SK-N-SH (cell line): ENCODE results near the gene GPN2. TPM values are rescaled to one million over a fixed set of nuclear protein-coding genes. Genes with fewer than 3 reads are reported as not detected.

Source experiments
- CTCF ChIA-PET: fragments of 300-600, 350-600 bp; formaldehyde crosslinking; extraction: SDS; loops from one replicate; lab custom pipeline; 2021; lab: Yijun Ruan, JAX
- POLR2A ChIA-PET: fragments of 350-600 bp; sonication (Branson Sonifier 250); formaldehyde crosslinking; extraction: SDS; loops from one replicate; lab custom pipeline; 2020; ENCODE audit warnings: antibody characterized with exemption, inconsistent platforms; lab: Yijun Ruan, JAX
- DNase-seq: peaks from one replicate; pipeline ENCODE4 v3.0.0; 2012
- H2AFZ ChIP-seq: fragments of 200-600 bp; sonication (generic); 2 replicates; pipeline ENCODE4 v1.8.1; 2016; ENCODE audit warnings: antibody characterized with exemption, mild to moderate bottlenecking, low read depth
- H3F3A ChIP-seq: fragments of 200-600 bp; sonication (generic); replicated peaks from 2 replicates; pipeline ENCODE3; 2016; ENCODE audit warnings: antibody characterized with exemption, mild to moderate bottlenecking; ENCODE audit not compliant: insufficient read depth
- H3K27ac ChIP-seq, 2 experiments: fragments of 200-500 bp in 1 of 2; fragments of 200-600 bp in 1 of 2; sonication (Bioruptor generic) in 1 of 2; sonication (generic), shearing (Covaris generic) in 1 of 2; 2 replicates each; pipeline versions ENCODE4 v1.5.1 to v1.6.1; 2014 to 2016; ENCODE audit warnings: low read depth in 2 of 2, inconsistent platforms in 1 of 2, low read length in 1 of 2, mild to moderate bottlenecking in 1 of 2, mixed read lengths in 1 of 2
- H3K27me3 ChIP-seq: fragments of 200-600 bp; sonication (generic), shearing (Covaris generic); 2 replicates; pipeline ENCODE4 v1.6.1; 2016; ENCODE audit warnings: mixed run types; ENCODE audit not compliant: insufficient read depth
- H3K36me3 ChIP-seq, 2 experiments: fragments of 200-500 bp in 1 of 2; fragments of 200-600 bp in 1 of 2; sonication (Bioruptor generic) in 1 of 2; sonication (generic) in 1 of 2; replicated peaks in 1 of 2; 2 replicates each; pipeline versions ENCODE3 to v1.5.1; 2014 to 2016; ENCODE audit warnings: low read length in 1 of 2, mild to moderate bottlenecking in 1 of 2; ENCODE audit not compliant: insufficient read depth in 2 of 2, control insufficient read depth in 1 of 2
- H3K4me1 ChIP-seq, 2 experiments: fragments of 200-500 bp in 1 of 2; fragments of 200-600 bp in 1 of 2; sonication (Bioruptor generic) in 1 of 2; sonication (generic), shearing (Covaris generic) in 1 of 2; 2 replicates each; pipeline versions ENCODE4 v1.5.1 to v1.6.1; 2014 to 2016; ENCODE audit warnings: low read depth in 1 of 2, low read length in 1 of 2, mixed run types in 1 of 2; ENCODE audit not compliant: insufficient read depth in 2 of 2, control insufficient read depth in 1 of 2
- H3K4me2 ChIP-seq: fragments of 200-600 bp; sonication (generic), shearing (Covaris generic); 2 replicates; pipeline ENCODE4 v1.6.1; 2017; ENCODE audit warnings: mixed run types
- H3K4me3 ChIP-seq, 2 experiments: fragments of 200-500 bp in 1 of 2; fragments of 200-600 bp in 1 of 2; sonication (Bioruptor generic) in 1 of 2; sonication (generic), shearing (Covaris generic) in 1 of 2; 2 replicates each; pipeline versions ENCODE4 v1.5.1 to v1.8.1; 2014 to 2016; ENCODE audit warnings: low read depth in 2 of 2, inconsistent platforms in 1 of 2, low read length in 1 of 2, mild to moderate bottlenecking in 1 of 2, mixed read lengths in 1 of 2, moderate library complexity in 1 of 2
- H3K79me2 ChIP-seq: fragments of 200-600 bp; sonication (generic); 2 replicates; pipeline ENCODE4 v1.8.1; 2017; ENCODE audit warnings: mild to moderate bottlenecking; ENCODE audit not compliant: insufficient read depth
- H3K9ac ChIP-seq: fragments of 200-600 bp; sonication (generic); 2 replicates; pipeline ENCODE4 v1.6.1; 2017; ENCODE audit warnings: mixed run types
- H3K9me2 ChIP-seq: fragments of 200-600 bp; sonication (generic); 2 replicates; pipeline ENCODE4 v1.6.1; 2017; ENCODE audit warnings: mixed run types
- H3K9me3 ChIP-seq: fragments of 200-600 bp; sonication (generic); 2 replicates; pipeline ENCODE4 v1.6.1; 2017; ENCODE audit warnings: mixed run types, mild to moderate bottlenecking, moderate library complexity
- H4K20me1 ChIP-seq: fragments of 200-600 bp; sonication (generic); 2 replicates; pipeline ENCODE4 v1.6.1; 2017; ENCODE audit warnings: mild to moderate bottlenecking, mixed run types; ENCODE audit not compliant: insufficient read depth
- CTCF ChIP-seq: fragments of 200-600 bp; sonication (generic); IDR thresholded peaks from 2 replicates; pipeline ENCODE4 v1.6.1; 2017; ENCODE audit warnings: antibody characterized with exemption, mild to moderate bottlenecking, moderate library complexity
- ELF1 ChIP-seq: IDR thresholded peaks from 2 replicates; pipeline ENCODE4 v1.4.0; 2012
- FOSL2 ChIP-seq: IDR thresholded peaks from 2 replicates; pipeline ENCODE4 v1.4.0; 2012; ENCODE audit warnings: low read depth, mild to moderate bottlenecking, moderate library complexity, borderline replicate concordance
- FOXJ3 ChIP-seq: sonication (generic); formaldehyde crosslinking; IDR thresholded peaks from 2 replicates; pipeline ENCODE4 v1.5.1; 2020; ENCODE audit warnings: mild to moderate bottlenecking, missing genetic modification reagents
- PBX3 ChIP-seq: IDR thresholded peaks from 2 replicates; pipeline ENCODE4; 2012
- REST ChIP-seq: IDR thresholded peaks from 2 replicates; pipeline ENCODE4 v1.6.1; 2012; ENCODE audit warnings: mild to moderate bottlenecking, low read depth, low read length, moderate library complexity
- SIN3A ChIP-seq: IDR thresholded peaks from 2 replicates; pipeline ENCODE4 v1.6.1; 2012; ENCODE audit warnings: low read depth, mild to moderate bottlenecking, low read length, moderate library complexity, borderline replicate concordance
- TAF1 ChIP-seq: IDR thresholded peaks from 2 replicates; pipeline ENCODE4 v1.6.1; 2012; ENCODE audit warnings: low read depth, mild to moderate bottlenecking, low read length, moderate library complexity, borderline replicate concordance
- TEAD4 ChIP-seq: IDR thresholded peaks from 2 replicates; pipeline ENCODE4 v1.4.0; 2012; ENCODE audit warnings: mild to moderate bottlenecking, borderline replicate concordance; ENCODE audit not compliant: insufficient read depth
- USF2 ChIP-seq: fragments of 150-350 bp; IDR thresholded peaks from 2 replicates; pipeline ENCODE4 v1.6.1; 2017; ENCODE audit warnings: antibody characterized with exemption, low read length, low read depth, borderline replicate concordance
- WGBS: methylation state at CpG from one replicate; pipeline ENCODE4 v1.1.6; 2017; ENCODE audit warnings: low lambda C conversion rate; 5-methylcytosine and 5-hydroxymethylcytosine counted together
- polyA plus RNA-seq, 3 experiments: library from polyadenylated mRNA; depleted of rRNA; stranded (reverse); fragments of >200 nt; gene quantifications; 2 replicates each; pipeline ENCODE4 v1.2.3, GENCODE V29; 2012

GPN2 gene
- polyA plus RNA-seq, 1 of the 3 experiments (the other 2 are of a cell fraction), result 24.0 TPM

- H3K79me2 ChIP-seq, result peaks cover 39% of the 10 kb centered on the region
- H3F3A ChIP-seq, result peaks cover 13% of the 10 kb centered on the region
- H2AFZ ChIP-seq, result no peak overlapping the region
- peaks cover 0 to 16% of the 10 kb centered on the region in 2 experiments; a peak in 2 of 4 replicates for H3K4me1 ChIP-seq
- no peak for DNase-seq
- peaks cover 46 to 50% of the 10 kb centered on the region in 2 experiments for H3K36me3 ChIP-seq
- H3K9ac ChIP-seq, result no peak overlapping the region
- no peak overlapping the region for H3K4me2 ChIP-seq
- no peak overlapping the region for H3K27ac ChIP-seq
- 80% methylated on average over 1 of the region's 1 CpG for WGBS
- TF ChIP-seq ELF1, result no peak
- no peak for TF ChIP-seq FOXJ3 (CRISPR knock-in tag)
- TF ChIP-seq TAF1, result no peak
- no peak for TF ChIP-seq REST
- TF ChIP-seq TEAD4, result no peak
- no peak for TF ChIP-seq USF2
- no peak for TF ChIP-seq FOSL2
- no peak for TF ChIP-seq SIN3A
- POLR2A ChIA-PET, result no interaction called here
- H3K9me3 ChIP-seq, result no peaks in the 10 kb centered on the region
- CTCF ChIA-PET, result interaction anchor here (0.6 to 2.1 kb wide), 4 partner anchors 10 to 99 kb away, joined by 3 to 15 read pairs (median 8); partner anchors contain the start of gene GPATCH3
- H3K27me3 ChIP-seq, result no peaks in the 10 kb centered on the region
- H3K9me2 ChIP-seq, result no peaks in the 10 kb centered on the region
- no peaks in the 10 kb centered on the region; the same call in 1 of the 2 replicates for H4K20me1 ChIP-seq
- no peak overlapping the region for H3K4me3 ChIP-seq
These were observed 1.9 kb downstream of the GPN2 start for GRCh38 chr1:26888231-26888630.

GRCh38 chr1:26887125-26887524 lies 3.0 kb downstream of the GPN2 start:
- 91% methylated on average over 1 of the region's 1 CpG for WGBS
- CTCF ChIA-PET, result interaction anchor here (0.8 to 2.1 kb wide), 8 partner anchors 13 to 68 kb away, joined by 3 to 15 read pairs (median 4); partner anchors contain the start of gene GPATCH3
- POLR2A ChIA-PET, result interaction anchor here (0.6 to 0.7 kb wide), 2 partner anchors 96 to 265 kb away, joined by 3 read pairs; no protein-coding TSS in a partner anchor

More at GRCh38 chr1:26887125-26887524, 3.0 kb downstream of the GPN2 start:
- Histone ChIP-seq H3K9me2 (no peaks in the 10 kb centered on the region), H3K79me2 (peaks cover 39% of the 10 kb centered on the region), H3K27me3 (no peaks in the 10 kb centered on the region)
- TF ChIP-seq CTCF (peak; percentile 67), ELF1 (no peak), PBX3 (no peak)
- TF ChIP-seq, all 33 proteins: peak for 1
- Histone ChIP-seq H3F3A (peaks cover 13% of the 10 kb centered on the region), H3K36me3 (peaks cover 46 to 53% of the 10 kb centered on the region in 2 experiments), H3K4me2 (no peak overlapping the region), H3K4me3 (no peak overlapping the region), H3K9ac (no peak overlapping the region), H2AFZ (no peak overlapping the region), H3K4me1 (peaks cover 0 to 16% of the 10 kb centered on the region in 2 experiments; a peak in 2 of 4 replicates), H4K20me1 (no peaks in the 10 kb centered on the region; the same call in 1 of the 2 replicates), H3K9me3 (no peaks in the 10 kb centered on the region), H3K27ac (no peak overlapping the region; a peak in 1 of 4 replicates)
- DNase-seq, result peak; percentile 41
